Measurements from ENCODE around the gene TUBA8.
"Not testable (repeated sequence)": the region's sequence is repeated elsewhere in the genome, so short reads cannot be mapped to it uniquely, and the experiment has no call there.

The TUBA8 gene

GRCh38 chr22:18136563-18137320, 26.1 kb downstream of the TUBA8 start:
- no peak for DNase-seq

GRCh38 chr22:18141004-18141403, 30.4 kb downstream of the TUBA8 start:
- DNase-seq: not testable (repeated sequence)

GRCh38 chr22:18144105-18144504, 33.5 kb downstream of the TUBA8 start:
- no peak for DNase-seq

- no peak for DNase-seq
Measured at GRCh38 chr22:18145676-18146388, 35.2 kb downstream of the TUBA8 start.

- DNase-seq: no peak
Measured at GRCh38 chr22:18146389-18146753, 35.8 kb downstream of the TUBA8 start.

- no peak for DNase-seq
Measured at GRCh38 chr22:18147791-18148190, 37.2 kb downstream of the TUBA8 start.

GRCh38 chr22:18148293-18148965, 37.8 kb downstream of the TUBA8 start:
- no peak for DNase-seq

- no peak for DNase-seq
Measured at GRCh38 chr22:18152519-18152918, 41.9 kb downstream of the TUBA8 start.

- DNase-seq: no peak
Measured at GRCh38 chr22:18154821-18155390, 44.3 kb downstream of the TUBA8 start.

GRCh38 chr22:18155546-18155945, 44.9 kb downstream of the TUBA8 start:
- DNase-seq: not testable (repeated sequence)

GRCh38 chr22:18156878-18157713, 46.5 kb downstream of the TUBA8 start:
- peak; percentile 74 for DNase-seq

- no peak for DNase-seq
Measured at GRCh38 chr22:18157714-18158028, 47.1 kb downstream of the TUBA8 start.

GRCh38 chr22:18160641-18161040, 50.0 kb downstream of the TUBA8 start:
- DNase-seq: not testable (repeated sequence)

- DNase-seq: not testable (repeated sequence)
Measured at GRCh38 chr22:18163843-18164242, 53.2 kb downstream of the TUBA8 start.

GRCh38 chr22:18164584-18164983, 54.0 kb downstream of the TUBA8 start:
- not testable (repeated sequence) for DNase-seq

GRCh38 chr22:18165356-18165755, 54.7 kb downstream of the TUBA8 start:
- DNase-seq: not testable (repeated sequence)

GRCh38 chr22:18170284-18170683, 59.7 kb downstream of the TUBA8 start:
- not testable (repeated sequence) for DNase-seq

- DNase-seq: not testable (repeated sequence)
Measured at GRCh38 chr22:18172203-18172602, 61.6 kb downstream of the TUBA8 start.

GRCh38 chr22:18172776-18173175, 62.2 kb downstream of the TUBA8 start:
- not testable (repeated sequence) for DNase-seq

- DNase-seq: not testable (repeated sequence)
Measured at GRCh38 chr22:18173441-18173840, 62.8 kb downstream of the TUBA8 start.

All from stimulated activated CD8-positive, alpha-beta memory T cell treated with anti-CD3 and anti-CD28 coated beads, Interleukin-4, amount 100 ng/mL, for 48 hours (primary cell).